LHCN-M2 (cell line): ENCODE data around the gene LARP7. TPM values are rescaled to one million over a fixed set of nuclear protein-coding genes. Genes with fewer than 3 reads are reported as not detected.
"Not testable (repeated sequence)": the region's sequence is repeated elsewhere in the genome, so short reads cannot be mapped to it uniquely, and the experiment has no call there.

Source experiments
- DNase-seq: peaks from one replicate; pipeline ENCODE4 v3.0.0-alpha.2; 2012; ENCODE audit warnings: low read depth
- total RNA-seq: library from RNA; depleted of rRNA; stranded (reverse); fragments of >200 nt; gene quantifications from 2 replicates; pipeline ENCODE4 v1.2.3, GENCODE V29; 2014

Gene LARP7
- total RNA-seq, 1 experiment from 2014 or later, result 47.8 TPM

GRCh38 chr4:112649055-112649408 lies 12.1 kb downstream of the LARP7 start:
- no peak for DNase-seq

GRCh38 chr4:112650332-112650731 lies 13.4 kb downstream of the LARP7 start:
- DNase-seq, result no peak

- DNase-seq, result no peak
Observed at GRCh38 chr4:112651641-112652040, 14.7 kb downstream of the LARP7 start.

GRCh38 chr4:112652216-112652615 lies 15.3 kb downstream of the LARP7 start:
- DNase-seq, result no peak

GRCh38 chr4:112655270-112655669 lies 18.3 kb downstream of the LARP7 start:
- DNase-seq, result no peak

GRCh38 chr4:112656115-112656514 lies 19.2 kb downstream of the LARP7 start:
- not testable (repeated sequence) for DNase-seq

- no peak for DNase-seq
Observed at GRCh38 chr4:112664611-112665010, 27.7 kb downstream of the LARP7 start.

- no peak for DNase-seq
Observed at GRCh38 chr4:112668131-112668530, 31.2 kb downstream of the LARP7 start.

GRCh38 chr4:112673076-112673475 lies 36.1 kb downstream of the LARP7 start:
- DNase-seq, result no peak

- no peak for DNase-seq
Observed at GRCh38 chr4:112673686-112674085, 36.7 kb downstream of the LARP7 start.

- DNase-seq, result no peak
Observed at GRCh38 chr4:112674376-112674775, 37.4 kb downstream of the LARP7 start.

GRCh38 chr4:112677519-112678091 lies 40.7 kb downstream of the LARP7 start:
- DNase-seq, result no peak

GRCh38 chr4:112680996-112681395 lies 44.1 kb downstream of the LARP7 start:
- DNase-seq, result no peak

- DNase-seq, result no peak
Observed at GRCh38 chr4:112693507-112693906, 56.6 kb downstream of the LARP7 start.

GRCh38 chr4:112700679-112701078 lies 63.7 kb downstream of the LARP7 start:
- DNase-seq, result no peak

- DNase-seq, result no peak
Observed at GRCh38 chr4:112702892-112703291, 65.9 kb downstream of the LARP7 start.

- DNase-seq, result no peak
Observed at GRCh38 chr4:112704322-112704721, 67.4 kb downstream of the LARP7 start.

GRCh38 chr4:112704991-112705845 lies 68.3 kb downstream of the LARP7 start:
- DNase-seq, result peak; percentile 54

GRCh38 chr4:112705891-112706839 lies 69.2 kb downstream of the LARP7 start:
- DNase-seq, result peak; percentile 23

- DNase-seq, result no peak
Observed at GRCh38 chr4:112706840-112707207, 69.9 kb downstream of the LARP7 start.
